ENCODE data around the gene NCMAP. TPM values are rescaled to one million over a fixed set of nuclear protein-coding genes. Genes with fewer than 3 reads are reported as not detected.
A peak's percentile ranks its signal among the peaks of the same experiment; 100 is the strongest.

NCMAP gene, protein sequence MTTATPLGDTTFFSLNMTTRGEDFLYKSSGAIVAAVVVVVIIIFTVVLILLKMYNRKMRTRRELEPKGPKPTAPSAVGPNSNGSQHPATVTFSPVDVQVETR
- 10 to 100 TPM in 1 of 2 donors, 1 to 10 TPM in 1; 6.5 to 20.2 TPM for total RNA-seq
- polyA plus RNA-seq, result 1 to 10 TPM; 1.5 to 5.2 TPM
- long read RNA-seq, donor 1, partial matches to known transcripts, result 0 of 3 reads
- long read RNA-seq, donor 1, other reads (novel, unspliced or antisense), result 0 of 3 reads
- long read RNA-seq, donor 2, partial matches to known transcripts, result 0 of 1 reads
- long read RNA-seq, donor 2, other reads (novel, unspliced or antisense), result 0 of 1 reads
- long read RNA-seq, donor 3, result 0 reads
- long read RNA-seq, donor 4, result 0 reads
- long read RNA-seq, donor 5, partial matches to known transcripts, result 0 of 2 reads
- long read RNA-seq, donor 5, other reads (novel, unspliced or antisense), result 0 of 2 reads

DNA sequence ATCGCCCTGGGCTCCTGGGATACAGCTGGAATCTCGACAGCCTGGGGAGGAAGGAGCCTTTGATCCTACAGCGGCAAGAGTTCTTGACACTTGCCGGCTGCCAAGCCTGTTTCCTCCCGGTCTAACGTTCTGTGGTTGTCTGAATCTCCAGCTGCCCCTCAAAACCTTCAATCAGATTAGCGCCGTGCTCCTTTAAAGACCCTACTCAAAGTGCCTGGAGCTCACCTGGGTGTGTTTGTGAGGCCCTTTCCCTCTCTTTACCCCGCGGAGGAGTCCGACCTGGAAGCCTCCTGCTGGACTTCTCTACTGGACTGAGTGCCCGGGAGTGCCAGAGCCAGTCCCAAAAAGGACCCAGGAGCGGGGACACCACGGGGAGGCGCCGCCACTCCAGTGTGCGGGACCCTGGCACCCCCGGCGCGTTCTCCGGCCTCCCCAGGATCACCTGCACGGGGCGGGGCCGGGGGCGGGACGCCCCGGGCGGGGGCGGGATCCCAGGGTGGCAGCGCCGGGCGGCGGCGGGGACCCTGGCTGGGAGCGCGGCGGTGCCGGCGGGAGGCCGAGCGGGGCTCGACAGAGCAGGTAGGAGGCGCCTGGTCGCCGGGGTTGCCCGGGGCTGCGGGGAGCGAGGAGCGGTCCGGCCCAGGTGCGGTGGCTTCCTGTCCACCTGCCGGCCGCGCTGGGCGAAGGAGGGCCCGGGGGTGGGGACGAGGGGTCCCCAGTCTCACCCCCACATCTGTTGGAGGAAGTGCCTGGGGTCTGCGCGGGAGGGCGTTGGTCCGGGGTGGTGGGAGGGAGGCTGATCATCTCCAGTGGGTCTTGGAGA, at the start of gene NCMAP:
NCMAP (plus strand) TSS at position 497 of the 823 bp plus-strand sequence. CDS start 39,344 bp downstream, outside the sequence.
- 1 to 2% methylated on average over 48 to 61 of the region's 61 CpGs for WGBS, 2 donors

DNA sequence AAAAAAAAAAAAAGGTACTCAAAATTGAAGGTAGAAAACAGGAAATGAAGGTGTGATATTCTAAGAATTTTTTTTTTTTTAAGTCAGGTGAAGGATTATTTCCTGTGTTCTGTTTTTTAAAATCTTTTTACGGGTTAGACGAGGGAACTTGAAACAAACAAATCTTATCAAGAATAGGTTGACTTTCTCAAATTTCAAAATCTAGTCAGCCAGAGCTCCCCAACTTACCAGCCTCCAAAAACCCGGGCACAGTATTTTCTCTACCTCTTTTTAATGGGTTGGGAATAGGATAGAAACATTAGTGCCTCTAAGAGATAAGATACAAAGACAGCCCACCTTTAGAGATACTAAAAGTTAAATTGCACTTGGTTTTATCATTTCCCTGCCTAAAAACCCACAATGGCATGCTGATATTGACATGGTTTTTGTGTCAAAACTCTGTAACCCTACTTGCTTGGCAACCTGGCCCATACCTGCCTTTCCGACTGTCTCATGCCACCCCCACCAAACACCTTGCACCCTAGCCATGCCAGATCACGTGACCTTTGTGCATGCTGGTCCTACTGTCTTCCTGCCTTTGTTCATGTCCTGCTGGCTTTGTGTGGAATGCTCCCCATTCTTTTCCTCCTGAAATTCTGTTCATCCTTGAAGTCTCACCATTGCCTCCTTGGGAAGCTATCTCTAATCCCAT, 49.1 kb upstream of the NCMAP start:
- no peak overlapping the region for H3K9ac ChIP-seq (ENCODE audit: insufficient read depth in 1 of 2, low read length in 2 of 2)
- DNase-seq (no peak), ATAC-seq (ENCODE audit: insufficient read depth, low FRiP score) (no peak)
- WGBS, 2 donors, result 76 to 85% methylated on average over 5 of the region's 5 CpGs
- H3K27me3 ChIP-seq (ENCODE audit: control insufficient read depth in 3 of 3, insufficient read depth in 3 of 3, low read length in 2 of 3), result peaks cover 0 to 25% (median 7%) of the 10 kb centered on the region in 3 donors
- H3K4me3 ChIP-seq, result no peak overlapping the region
- TF ChIP-seq, protein P1, sequence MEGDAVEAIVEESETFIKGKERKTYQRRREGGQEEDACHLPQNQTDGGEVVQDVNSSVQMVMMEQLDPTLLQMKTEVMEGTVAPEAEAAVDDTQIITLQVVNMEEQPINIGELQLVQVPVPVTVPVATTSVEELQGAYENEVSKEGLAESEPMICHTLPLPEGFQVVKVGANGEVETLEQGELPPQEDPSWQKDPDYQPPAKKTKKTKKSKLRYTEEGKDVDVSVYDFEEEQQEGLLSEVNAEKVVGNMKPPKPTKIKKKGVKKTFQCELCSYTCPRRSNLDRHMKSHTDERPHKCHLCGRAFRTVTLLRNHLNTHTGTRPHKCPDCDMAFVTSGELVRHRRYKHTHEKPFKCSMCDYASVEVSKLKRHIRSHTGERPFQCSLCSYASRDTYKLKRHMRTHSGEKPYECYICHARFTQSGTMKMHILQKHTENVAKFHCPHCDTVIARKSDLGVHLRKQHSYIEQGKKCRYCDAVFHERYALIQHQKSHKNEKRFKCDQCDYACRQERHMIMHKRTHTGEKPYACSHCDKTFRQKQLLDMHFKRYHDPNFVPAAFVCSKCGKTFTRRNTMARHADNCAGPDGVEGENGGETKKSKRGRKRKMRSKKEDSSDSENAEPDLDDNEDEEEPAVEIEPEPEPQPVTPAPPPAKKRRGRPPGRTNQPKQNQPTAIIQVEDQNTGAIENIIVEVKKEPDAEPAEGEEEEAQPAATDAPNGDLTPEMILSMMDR (IDR thresholded peaks at IDR 0.05; ENCODE audit: control extremely low read depth, extremely low read depth), result no peak
- no peak overlapping the region for H3K27ac ChIP-seq (ENCODE audit: low read depth in 1 of 2, low read length in 1 of 2)
- peaks cover 0 to 2% (median 0%) of the 10 kb centered on the region in 5 donors for H3K4me1 ChIP-seq (ENCODE audit: control insufficient read depth in 5 of 5, insufficient read depth in 5 of 5, low read length in 5 of 5)
- no peaks in the 10 kb centered on the region for H3K36me3 ChIP-seq (ENCODE audit: control insufficient read depth in 4 of 4, insufficient read depth in 4 of 4, low read length in 4 of 4)
- no peaks in the 10 kb centered on the region for H3K9me3 ChIP-seq (ENCODE audit: control insufficient read depth in 4 of 4, insufficient read depth in 3 of 4, low read length in 3 of 4)

More for the DNA sequence above, at the start of gene NCMAP:
- TF ChIP-seq, protein P1 (IDR thresholded peaks at IDR 0.05; ENCODE audit: control extremely low read depth, extremely low read depth), result no peak
- Histone ChIP-seq H3K9ac (ENCODE audit: insufficient read depth in 1 of 2, low read length in 2 of 2) (no peak within 1 kb of the TSS), H3K27ac (ENCODE audit: low read depth in 1 of 2, low read length in 1 of 2) (peak within 1 kb of the TSS in 1 of 2 donors; percentile 59), H3K36me3 (ENCODE audit: control insufficient read depth in 4 of 4, insufficient read depth in 4 of 4, low read length in 4 of 4) (no peaks in the 10 kb centered on the region), H3K4me1 (ENCODE audit: control insufficient read depth in 5 of 5, insufficient read depth in 5 of 5, low read length in 5 of 5) (peaks cover 0 to 14% (median 4%) of the 10 kb centered on the region in 5 donors), H3K9me3 (ENCODE audit: control insufficient read depth in 4 of 4, insufficient read depth in 3 of 4, low read length in 3 of 4) (no peaks in the 10 kb centered on the region), H3K27me3 (ENCODE audit: control insufficient read depth in 3 of 3, insufficient read depth in 3 of 3, low read length in 2 of 3) (peaks cover 0 to 19% (median 6%) of the 10 kb centered on the region in 3 donors), H3K4me3 (peak within 1 kb of the TSS; percentile 18)
- DNase-seq (peak; percentile 57 to 72 (median 62)), ATAC-seq (ENCODE audit: insufficient read depth, low FRiP score) (peak; percentile 78)

DNA sequence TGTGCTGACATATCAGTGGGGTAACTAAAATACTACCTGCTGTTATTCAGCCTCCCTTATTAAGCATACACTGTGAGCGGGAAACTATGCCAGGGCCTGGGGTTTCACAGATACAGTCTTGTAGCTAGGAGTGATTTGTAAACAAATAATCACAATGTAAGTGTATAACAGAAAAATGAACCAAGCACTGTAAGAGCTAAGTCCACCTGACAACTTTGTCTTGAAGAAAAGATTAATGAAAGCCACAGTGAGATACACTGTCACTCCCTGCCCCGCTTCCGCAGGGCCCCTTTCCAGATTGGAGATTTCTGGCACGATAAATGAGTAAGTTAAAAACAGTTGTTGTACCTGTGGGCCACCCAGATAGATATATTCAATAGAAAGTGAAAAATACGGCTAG, 48.5 kb upstream of the NCMAP start:
- H3K9ac ChIP-seq (ENCODE audit: insufficient read depth in 1 of 2, low read length in 2 of 2), result no peak overlapping the region
- peak in 1 of 3 donors; percentile 6 for DNase-seq
- H3K27ac ChIP-seq (ENCODE audit: low read depth in 1 of 2, low read length in 1 of 2), result no peak overlapping the region
- no peak overlapping the region for H3K4me3 ChIP-seq
- peaks cover 0 to 25% (median 7%) of the 10 kb centered on the region in 3 donors for H3K27me3 ChIP-seq (ENCODE audit: control insufficient read depth in 3 of 3, insufficient read depth in 3 of 3, low read length in 2 of 3)
- TF ChIP-seq, protein P1 (IDR thresholded peaks at IDR 0.05; ENCODE audit: control extremely low read depth, extremely low read depth), result no peak
- no peaks in the 10 kb centered on the region for H3K4me1 ChIP-seq (ENCODE audit: control insufficient read depth in 5 of 5, insufficient read depth in 5 of 5, low read length in 5 of 5)
- WGBS, 2 donors, result 92 to 96% methylated on average over 5 of the region's 5 CpGs
- H3K9me3 ChIP-seq (ENCODE audit: control insufficient read depth in 4 of 4, insufficient read depth in 3 of 4, low read length in 3 of 4), result no peaks in the 10 kb centered on the region
- no peak for ATAC-seq (ENCODE audit: insufficient read depth, low FRiP score)
- no peaks in the 10 kb centered on the region for H3K36me3 ChIP-seq (ENCODE audit: control insufficient read depth in 4 of 4, insufficient read depth in 4 of 4, low read length in 4 of 4)

Data from lung (tissue), 16 donors.